SU-DHL-6 (cell line): ENCODE measurements around the gene TRIB2.

Source experiments
- EZH2phosphoT487 ChIP-seq: fragments of 200-600 bp; sonication (generic), shearing (Covaris generic); conservative IDR thresholded peaks from 2 replicates; pipeline ENCODE4 v1.6.1; 2018; ENCODE audit warnings: mild to moderate bottlenecking, antibody characterized with exemption, low read length, moderate library complexity, mixed read lengths
- TF ChIP-seq, protein P1 (sequence below): fragments of 200-600 bp; sonication (generic); IDR thresholded peaks from one replicate; pipeline ENCODE4 v1.5.1; 2017; ENCODE audit warnings: antibody characterized with exemption, mild to moderate bottlenecking, low read length, moderate library complexity; ENCODE audit not compliant: insufficient read depth, poor library complexity, severe bottlenecking

DNA sequence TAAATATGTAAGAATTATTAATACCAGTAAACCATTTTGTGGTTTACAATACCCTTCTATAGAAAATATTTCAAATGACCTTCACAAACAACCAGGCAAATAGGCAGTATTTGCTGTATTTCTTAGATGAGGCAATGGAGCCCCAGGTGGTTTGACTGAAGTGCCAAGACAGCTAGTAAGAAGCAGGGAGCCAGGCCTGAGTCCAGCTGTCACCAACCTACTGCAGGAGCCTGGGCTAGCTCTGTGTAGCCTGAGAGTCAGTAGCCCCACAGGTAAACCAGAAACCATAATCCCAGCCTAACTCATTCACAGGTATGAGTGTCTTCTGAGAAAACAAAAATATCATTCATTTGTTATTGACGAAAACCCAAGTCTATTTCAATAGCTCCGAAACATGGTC is 45.6 kb downstream of the TRIB2 start:
- TF ChIP-seq, protein P1, sequence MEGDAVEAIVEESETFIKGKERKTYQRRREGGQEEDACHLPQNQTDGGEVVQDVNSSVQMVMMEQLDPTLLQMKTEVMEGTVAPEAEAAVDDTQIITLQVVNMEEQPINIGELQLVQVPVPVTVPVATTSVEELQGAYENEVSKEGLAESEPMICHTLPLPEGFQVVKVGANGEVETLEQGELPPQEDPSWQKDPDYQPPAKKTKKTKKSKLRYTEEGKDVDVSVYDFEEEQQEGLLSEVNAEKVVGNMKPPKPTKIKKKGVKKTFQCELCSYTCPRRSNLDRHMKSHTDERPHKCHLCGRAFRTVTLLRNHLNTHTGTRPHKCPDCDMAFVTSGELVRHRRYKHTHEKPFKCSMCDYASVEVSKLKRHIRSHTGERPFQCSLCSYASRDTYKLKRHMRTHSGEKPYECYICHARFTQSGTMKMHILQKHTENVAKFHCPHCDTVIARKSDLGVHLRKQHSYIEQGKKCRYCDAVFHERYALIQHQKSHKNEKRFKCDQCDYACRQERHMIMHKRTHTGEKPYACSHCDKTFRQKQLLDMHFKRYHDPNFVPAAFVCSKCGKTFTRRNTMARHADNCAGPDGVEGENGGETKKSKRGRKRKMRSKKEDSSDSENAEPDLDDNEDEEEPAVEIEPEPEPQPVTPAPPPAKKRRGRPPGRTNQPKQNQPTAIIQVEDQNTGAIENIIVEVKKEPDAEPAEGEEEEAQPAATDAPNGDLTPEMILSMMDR: no peak
- no peak for TF ChIP-seq EZH2phosphoT487
